ENCODE data around the gene TMPRSS9.

DNA sequence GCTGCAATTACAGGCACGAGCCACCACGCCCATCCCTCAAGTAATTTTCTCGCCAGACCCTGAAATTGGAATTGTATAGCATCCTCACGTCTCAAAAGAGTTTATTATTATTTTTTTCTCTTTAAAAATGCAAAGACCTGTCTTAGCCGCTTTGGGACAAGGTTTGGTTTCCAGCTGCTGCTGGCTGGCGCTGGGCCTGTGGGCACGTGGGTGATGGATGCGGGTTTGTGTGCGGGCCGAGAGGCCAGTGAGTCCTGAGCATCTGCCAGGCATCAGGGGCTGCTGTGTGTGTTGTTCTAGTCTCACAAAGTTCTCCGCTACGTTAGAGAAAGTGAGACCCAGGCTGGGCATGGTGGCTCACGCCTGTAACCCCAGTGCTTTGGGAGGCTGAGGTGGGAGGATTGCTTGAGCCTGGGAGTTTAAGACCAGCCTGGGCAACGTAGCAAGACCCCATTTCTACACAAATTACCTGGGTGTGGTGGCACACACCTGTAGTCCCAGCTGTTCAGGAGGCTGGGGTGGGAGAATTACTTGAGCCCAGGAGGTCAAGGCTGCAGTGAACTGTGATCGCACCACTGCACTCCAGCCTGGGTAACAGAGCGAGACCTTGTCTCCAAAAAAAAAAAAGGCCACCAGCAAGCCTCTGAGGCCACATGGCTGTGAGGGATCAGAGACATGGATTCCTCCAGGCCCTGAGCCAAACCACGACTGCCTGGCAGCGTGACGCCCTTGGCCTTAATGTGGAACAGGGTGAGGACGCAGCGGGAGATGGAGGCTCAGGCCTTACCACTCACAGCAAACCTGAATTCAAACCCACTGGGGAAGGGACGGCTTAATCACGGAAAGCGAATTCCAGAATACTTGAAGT lies 4.7 kb upstream of the TMPRSS9 start:
- TF ChIP-seq FOXM1 (IDR thresholded peaks at IDR 0.05; ENCODE audit: borderline replicate concordance, low read depth) (no peak), EP300 (IDR thresholded peaks at IDR 0.05; ENCODE audit: borderline replicate concordance) (no peak), EGR1 (IDR thresholded peaks at IDR 0.05) (no peak)
- TF ChIP-seq, protein P1, sequence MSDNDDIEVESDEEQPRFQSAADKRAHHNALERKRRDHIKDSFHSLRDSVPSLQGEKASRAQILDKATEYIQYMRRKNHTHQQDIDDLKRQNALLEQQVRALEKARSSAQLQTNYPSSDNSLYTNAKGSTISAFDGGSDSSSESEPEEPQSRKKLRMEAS (IDR thresholded peaks at IDR 0.05) = no peak

Measured in Ishikawa (cell line).